HG02759 (cell line): ENCODE results near the gene TECR.

Source experiments
- ATAC-seq: cut with Tn5 transposase; IDR thresholded peaks from one replicate; pipeline ENCODE4 v1.9.1; 2021; ENCODE audit warnings: mild to moderate bottlenecking, moderate library complexity; ENCODE audit not compliant: unreplicated experiment

Gene TECR

DNA sequence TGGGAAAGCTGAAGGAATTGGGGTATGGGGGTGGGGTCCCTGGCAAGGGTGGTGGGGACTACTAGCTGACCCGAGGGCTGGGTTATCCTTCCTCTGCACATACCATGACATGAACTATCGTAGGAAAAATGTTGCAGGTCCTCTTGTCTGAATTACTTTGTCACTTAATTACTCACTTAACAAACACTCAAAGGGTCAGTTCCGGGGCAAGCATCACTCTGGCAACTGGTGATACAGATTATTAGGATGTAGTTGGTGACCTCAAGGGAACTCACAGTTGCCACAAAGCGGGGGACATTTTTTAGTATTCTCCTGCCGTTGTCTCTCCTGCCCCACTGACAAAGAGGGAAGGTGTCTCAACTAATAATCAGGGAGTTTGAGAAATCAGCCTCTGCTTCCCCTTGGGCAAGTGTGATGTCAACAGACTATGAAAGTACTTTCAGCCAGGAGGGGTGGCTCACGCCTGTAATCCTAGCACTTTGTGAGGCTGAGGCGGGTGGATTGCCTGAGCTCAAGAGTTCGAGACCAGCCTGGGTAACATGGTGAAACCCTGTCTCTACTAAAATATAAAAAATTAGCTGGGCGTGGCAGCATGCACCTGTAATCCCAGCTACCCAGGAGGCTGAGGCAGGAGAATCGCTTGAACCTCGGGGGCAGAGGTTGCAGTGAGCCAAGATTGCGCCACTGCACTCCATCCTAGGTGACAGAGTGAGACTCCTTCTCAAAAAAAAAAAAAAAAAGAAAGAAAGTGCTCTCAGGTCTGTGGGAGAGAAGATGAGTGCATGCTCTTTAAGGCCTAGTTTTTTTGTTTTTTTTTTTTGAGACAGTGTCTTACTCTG is 21.5 kb upstream of the TECR start:
- ATAC-seq = no peak

DNA sequence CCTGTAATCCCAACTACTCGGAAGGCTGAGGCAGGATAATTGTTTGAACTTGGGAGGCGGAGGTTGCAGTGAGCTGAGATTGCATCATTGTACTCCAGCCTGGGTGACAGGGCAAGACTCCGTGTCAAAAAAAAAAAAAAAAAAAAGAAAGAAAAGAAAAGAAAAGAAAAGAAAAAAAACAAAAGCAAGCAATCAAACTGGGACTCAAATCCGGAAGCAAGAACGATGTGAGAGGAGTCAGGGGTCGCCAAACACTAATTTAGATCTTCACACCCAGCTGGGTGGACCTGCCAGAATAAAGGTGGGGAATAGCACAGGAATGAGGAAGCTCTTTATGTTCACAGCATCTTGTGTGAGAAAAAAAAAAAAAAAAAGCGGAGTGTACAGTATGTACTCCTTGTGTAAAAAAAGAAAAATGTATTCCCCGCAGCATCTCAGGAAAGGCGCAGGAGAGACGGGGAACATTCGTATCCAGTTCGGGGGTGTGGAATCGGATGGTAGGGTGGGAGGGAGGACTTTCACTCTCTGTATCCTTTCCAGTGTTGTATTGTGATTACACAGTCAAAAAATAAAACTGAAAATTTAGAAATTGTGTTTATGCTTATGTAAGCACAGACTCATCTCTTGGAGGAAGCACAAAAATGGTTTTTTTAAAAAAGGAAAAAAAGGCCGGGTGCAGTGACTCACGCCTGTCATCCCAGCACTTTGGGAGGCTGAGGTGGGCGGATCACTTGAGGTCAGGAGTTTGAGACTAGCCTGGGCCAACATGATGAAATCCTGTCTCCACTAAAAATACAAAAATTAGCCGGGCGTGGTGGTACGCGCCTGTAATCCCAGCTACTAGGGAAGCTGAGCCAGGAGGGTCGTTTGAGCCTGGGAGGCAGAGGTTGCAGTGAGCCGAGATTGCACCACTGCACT is 18.8 kb upstream of the TECR start:
- no peak for ATAC-seq

DNA sequence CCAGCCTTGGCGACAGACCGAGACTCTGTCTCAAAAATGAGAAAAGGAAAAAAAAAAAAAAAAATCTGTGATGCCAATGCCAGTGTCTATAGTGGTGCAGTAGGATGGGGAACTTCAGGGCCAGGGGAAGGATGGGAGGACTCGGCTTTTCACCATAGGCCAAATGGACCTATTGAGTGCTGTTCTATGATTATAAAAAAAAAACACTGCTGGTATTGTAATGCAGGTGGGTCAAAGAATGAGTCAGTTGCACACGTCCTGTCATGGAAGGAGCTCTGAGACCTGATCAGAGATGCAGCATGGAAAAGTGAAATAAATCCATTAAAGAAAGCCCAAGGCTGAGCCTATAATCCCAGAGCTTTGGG is 18.2 kb upstream of the TECR start:
- no peak for ATAC-seq

DNA sequence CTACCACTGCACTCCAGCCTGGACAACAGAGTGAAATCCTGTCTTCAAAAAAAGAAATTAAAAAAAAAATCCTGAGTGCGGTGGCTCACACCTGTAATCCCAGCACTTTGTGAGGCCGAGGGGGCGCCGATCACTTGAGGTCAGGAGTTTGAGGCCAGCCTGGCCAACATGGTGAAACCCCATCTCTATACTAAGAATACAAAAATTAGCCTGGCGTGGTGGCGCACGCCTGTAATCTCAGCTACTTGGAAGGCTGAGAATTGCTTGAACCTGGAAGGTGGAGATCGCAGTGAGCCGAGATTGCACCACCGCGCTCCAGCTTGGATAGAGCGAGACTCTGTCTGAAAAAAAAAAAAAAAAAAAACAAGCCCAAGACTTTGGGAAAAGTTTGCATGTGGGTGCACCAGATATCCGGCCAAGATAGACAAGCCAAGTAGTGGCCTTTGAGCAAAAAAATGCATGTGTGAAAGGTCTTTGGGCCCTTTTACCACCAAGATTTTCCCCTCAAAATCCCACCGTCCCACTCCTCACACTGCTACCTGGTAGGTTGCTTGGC is 16.9 kb upstream of the TECR start:
- ATAC-seq = no peak

DNA sequence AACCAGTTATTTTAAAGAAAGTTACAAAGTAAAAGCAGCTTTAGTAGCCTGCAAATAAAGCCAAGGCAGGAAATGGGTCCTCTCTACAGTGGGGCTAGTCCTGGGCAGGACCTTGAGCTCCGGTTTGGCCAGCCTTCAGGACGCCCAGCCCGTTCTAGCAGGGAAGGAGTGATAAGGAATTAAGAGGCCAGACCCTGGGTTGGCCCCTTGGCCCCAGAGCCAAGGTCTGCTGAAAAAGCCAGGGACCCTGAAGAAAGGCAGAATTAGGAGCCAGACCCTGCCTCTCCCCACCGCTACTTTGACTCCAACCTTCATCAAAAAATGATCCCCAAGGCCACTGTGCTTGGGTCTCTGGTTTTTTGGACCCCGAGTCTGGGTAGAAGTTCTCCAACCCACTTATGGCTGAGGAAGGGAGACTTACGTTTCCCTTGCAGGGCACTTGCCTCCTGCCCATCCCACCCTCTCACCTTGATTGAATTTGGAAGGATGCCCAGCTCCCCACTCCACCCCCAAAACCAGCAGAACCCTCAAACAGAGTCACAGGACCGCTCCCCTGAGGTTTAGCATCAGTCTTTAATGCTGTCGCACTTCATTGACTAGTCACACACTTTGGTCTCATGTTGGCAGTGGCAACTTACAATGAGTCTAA is 15.1 kb upstream of the TECR start:
- ATAC-seq = no peak

DNA sequence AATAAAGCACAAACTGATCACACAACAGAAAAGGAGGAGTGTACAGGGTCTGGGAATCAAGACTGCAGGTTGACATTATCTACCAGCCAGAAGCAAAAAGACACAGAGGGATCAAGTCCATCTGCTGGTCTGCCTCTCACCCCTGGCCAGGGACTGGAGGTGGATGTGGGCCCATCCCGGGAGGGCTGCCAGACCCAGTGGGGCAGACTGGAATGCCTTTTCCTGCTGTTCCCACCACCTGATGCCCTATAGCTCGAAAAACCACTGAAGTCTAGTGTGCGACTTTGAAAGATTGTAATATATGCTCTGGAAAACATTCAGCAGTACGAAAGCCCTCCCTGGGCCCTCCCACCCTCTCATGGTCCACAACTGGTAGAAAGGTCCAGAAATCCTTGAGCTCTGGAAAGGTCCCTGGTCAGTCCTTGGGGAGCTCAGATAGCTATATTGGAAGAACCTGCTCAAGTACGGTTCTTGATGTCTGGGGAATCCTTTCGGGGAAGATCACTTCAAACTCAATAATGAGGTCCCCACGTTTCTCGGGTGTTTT is 13.8 kb upstream of the TECR start:
- no peak for ATAC-seq

DNA sequence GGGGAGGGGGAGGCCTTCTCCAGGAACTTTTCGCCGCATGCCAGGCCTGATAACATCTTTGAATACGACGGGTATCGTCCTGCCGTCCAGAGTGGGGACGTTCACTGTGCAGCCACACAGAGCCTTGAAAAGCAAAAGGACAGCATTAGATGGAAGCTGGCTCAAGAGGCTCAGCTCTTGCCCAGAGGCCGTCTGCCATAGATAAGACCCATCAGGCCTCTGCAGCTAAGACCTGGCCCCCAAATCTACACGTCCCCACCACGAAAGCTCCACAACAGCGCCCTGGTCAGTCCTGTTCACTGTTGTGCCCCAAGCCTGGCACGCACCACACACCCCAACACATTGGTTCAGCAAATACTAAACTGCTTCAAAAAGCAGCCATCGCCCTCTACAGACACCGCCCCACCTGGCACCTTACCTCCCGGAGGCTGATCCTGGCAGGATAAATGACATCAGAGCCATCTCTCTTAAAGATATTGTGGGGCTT is 13.3 kb upstream of the TECR start:
- no peak for ATAC-seq

DNA sequence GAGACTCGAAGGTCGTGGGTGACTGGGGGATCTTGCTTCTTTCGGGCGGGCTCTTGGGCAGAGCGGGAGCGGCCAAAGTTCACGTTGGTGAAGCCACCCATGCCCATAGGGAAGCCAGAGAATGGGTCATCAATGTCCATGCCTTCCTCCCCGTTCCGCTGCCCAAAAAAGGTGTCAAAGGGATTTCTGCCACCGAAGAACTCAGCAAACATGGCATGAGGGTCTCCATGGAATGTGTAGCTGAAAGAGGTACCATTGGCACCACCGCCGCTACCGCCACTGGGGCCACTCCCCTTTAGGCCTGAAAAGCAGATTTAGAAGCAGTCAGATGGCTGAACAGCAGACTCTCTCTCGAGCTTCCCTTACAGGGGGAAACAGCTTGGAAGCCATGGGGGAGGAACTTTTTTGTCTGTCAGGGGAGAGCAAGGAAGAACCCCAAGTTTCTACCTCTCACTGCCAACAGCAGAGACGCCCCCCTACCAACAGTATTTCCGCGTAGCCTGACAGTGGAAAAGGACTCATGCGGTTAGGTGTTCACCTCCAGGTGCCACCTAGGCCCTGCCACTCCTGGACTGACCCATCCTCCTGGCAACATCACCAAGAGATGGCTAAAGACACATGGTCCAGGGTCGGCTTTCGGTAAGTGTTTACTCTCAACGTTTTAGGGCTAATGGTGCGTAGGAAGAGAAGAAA is 12.5 kb upstream of the TECR start:
- no peak for ATAC-seq

DNA sequence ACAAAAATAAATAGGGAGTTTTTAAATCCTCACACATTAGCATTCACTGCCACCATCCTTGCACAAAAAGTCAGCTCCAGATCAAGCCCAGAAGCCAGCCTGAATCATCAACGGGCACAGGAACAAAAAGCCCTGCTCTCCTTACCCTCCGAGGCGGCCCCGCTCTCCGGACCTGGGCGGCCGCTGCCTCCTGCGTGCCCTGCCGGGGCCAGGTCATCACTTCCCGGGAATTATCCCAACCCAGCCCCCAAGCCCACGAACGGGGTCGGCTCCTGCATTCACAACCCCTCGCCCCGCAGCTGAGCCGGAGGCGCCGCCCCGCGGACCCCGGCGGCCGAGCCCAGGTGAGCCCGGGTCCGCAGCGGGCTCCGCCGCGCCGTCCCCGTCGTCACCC is 12.0 kb upstream of the TECR start:
- ATAC-seq = no peak

DNA sequence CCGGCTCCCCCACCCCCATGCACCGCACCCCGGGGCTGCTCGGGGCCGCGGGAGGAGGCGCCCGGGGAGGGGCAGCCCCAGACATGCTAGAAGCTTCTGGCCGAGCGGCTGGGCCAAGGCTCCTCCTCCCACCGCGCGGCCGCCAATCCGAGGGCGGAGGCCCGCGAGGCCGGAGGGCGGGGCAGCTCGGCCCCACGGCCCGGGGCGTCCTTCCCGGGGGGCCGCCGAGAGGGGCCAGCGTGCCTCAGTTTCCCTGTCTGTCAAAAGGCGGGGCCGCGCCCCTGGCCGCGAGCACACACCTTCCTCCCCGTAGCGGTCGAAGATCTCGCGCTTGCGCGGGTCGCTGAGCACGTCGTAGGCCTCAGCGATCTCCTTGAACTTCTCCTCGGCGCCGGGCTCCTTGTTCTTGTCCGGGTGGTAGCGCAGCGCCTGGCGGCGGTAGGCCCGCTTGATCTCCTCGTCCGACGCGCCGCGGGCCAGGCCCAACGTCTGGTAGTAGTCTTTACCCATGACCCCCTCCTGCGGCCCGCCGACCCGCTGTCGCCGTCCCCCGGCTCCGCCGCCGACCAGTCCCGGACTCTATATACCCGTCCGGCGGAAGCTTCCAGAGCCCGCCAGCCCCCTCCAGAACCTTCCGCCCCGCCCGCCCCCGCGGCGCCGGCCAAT is 11.4 kb upstream of the TECR start, which contains the start of gene DNAJB1:
Gene DNAJB1, minus strand, starts transcription at position 558 of the 666 bp plus-strand sequence. Its CDS starts 48 bp downstream, at position 510.
- ATAC-seq = peak; percentile 73

DNA sequence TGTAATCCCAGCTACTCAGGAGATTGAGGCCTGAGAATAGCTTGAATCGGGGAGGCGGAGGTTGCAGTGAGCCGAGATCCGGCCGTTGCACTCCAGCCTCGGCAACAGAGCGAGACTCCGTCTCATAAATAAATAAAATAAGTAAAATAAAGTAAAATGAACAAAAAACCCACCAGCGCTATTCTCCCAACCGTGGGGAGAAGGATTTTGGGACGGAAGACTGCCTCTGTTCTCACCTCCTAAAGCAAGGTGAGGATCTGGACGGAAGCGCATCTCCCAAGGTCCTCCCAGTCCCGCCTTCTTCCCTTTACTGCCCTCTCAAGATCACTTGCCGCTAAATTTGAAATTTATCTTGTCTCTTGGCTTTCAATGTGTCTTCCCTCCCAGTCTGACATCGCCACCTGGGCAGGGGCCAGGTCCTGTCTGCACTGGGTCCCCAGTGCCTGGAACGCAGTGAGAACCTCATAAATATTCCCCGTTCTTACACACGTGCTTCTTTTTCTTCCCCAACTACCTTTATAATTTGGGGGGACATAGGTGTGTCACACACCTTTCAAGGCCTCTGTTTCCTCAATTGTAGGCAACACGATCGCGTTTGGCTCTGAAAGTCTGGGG is 10.0 kb upstream of the TECR start:
- ATAC-seq = no peak

DNA sequence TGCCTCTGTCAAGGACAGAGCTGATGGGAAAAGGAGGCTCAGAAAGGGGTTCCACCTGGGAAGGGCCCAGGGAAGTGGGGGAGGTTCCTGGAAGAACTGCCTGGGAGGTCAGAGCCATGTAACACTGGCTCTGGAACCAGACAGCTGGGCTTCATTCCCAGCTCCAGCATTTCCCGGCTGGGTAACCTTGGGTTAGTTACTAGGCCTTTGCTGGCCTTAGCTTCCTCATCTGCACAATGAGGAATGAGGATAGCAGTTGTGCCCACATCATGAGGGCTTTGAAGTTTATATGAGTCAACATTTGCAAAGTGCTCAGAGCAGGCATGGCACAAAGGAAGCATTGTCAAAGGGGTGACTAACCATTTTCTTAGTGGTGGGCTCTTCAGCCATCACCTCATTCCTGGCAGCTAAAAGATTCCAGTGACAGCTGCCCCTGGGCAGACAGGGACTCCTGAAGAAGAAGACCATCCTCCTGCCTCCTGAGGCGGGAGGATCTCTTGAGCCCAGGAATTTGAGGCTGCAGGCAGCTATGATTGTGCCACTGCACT is 9.5 kb upstream of the TECR start:
- no peak for ATAC-seq

DNA sequence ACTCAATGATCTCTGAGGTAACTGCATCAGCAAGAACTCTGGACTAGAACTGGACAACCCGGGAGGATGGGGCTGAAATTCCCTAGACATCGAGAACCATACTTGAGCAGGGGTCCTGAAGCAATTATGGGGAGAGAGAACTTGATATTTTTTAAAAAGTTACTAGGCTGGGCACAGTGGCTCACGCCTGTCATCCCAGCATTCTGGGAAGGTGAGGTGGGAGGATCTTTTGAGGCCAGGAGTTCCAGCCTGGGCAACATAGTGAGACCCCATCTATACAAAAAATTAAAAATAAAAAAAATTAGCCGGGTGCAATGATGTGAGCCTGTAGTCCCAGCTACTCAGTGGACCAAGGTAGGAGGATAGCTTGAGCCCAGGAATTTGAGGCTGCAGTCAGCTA is 8.9 kb upstream of the TECR start:
- ATAC-seq = no peak

DNA sequence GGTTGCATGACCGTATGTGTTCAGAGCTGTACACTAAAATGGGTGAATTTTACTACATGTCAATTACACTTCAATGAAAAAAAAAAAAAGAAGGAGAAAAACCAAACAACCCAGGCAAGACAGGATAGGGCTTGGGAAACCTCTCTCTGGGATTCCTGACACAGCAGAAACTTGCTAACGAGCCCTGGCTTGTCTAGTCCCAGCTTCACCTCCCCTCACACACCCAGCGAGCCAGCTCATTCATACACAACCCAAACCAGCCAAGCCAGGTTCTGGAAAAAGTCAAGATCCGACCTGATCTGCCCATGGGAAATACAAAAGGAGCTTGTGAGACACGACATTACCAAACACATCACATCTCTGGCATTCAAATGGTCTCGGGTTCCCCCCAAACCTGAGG is 3.7 kb upstream of the TECR start:
- ATAC-seq = no peak

DNA sequence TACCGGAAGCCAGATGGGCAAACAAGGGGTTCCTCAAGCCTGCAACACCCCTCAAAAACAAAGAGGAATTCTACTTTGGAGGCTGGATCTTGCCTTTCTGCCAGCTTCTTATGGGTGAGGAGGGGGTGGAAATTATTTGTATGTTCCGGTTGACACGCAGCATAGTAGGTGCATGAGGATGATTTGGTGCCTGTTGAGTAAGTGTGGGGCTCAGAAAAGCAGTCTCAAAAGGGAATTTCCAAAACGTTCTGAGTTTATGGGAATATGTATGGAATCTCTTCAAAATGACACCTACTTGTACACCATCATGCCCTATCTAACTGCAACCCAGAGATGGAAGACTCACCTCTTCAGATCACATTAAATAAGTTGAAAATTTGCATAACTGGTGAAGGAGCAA is 3.0 kb upstream of the TECR start:
- ATAC-seq = no peak

DNA sequence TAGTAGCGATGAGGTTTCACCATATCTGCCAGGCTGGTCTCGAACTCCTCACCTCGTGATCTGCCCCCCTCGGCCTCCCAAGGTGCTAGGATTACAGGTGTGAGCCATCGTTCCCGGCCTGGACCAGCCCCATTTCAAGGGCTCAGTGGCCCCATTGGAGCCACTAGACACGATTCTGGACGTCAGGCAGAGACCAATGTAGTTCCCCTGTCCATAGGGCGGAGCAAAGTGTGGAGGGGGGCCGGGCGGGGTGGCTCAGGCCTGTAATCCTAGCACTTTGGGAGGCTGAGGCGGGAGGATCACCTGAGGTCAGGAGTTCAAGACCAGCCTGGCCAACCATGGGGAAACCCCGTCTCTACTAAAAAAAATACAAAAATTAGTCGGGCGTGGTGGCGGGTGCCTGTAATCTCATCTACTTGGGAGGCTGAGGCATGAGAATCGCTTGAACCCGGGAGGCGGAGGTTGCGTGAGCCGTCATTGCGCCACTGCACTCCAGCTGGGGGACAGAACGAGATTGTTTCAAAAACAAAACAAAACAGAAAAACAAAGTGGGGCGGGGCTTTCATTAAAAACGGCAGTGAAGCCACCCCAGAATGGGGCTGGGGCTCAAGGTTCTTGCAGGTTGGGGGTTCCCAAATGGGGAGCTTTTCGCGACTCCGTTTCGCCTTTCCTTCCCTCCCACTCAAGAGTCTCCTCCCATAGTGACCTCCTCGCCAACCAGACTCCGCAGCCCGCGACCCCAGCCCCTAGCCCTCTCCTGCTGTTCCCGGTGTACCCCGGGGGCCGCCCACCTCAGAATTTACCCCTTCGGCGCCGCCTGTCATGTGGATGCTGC is 758 bp upstream of the TECR start:
- ATAC-seq = no peak

DNA sequence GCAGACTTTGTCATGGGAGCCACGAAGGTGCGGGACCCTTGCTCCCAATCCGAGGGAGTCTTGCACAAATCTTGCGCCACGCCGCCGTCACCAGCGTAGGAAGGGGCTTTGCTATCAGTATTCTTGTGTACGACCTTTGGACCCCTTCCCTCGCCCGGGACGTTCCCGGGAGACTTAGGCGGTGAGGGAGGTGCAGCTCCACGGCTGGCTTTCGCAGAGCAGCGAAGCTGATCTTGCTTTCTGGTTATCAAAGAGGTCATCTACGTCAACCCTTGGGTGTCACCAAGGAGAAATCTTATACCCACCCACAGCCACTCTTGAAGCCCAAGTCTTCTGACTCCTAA is 583 bp downstream of the TECR start:
- no peak for ATAC-seq

DNA sequence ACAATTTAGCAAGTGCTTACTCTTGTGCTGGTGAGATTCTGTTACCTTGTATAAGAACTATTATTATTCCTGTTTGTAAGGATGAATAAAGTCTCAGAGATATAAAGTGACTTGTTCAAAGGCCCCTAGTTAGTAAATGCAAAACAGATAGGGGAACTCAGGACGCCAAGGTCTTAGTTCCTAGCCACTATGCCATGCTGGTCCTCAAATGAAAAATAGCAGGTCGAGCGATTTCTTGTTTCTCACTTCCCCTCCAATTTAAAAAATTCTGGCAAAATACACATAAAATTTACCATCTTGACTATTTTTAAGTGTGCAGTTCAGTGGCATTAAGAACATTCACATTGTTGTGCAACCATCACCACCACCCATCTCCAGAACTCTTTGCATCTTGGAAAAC is 1.1 kb downstream of the TECR start:
- no peak for ATAC-seq
